ENCODE data around the gene TMEM59.
"Not testable (repeated sequence)": the region's sequence is repeated elsewhere in the genome, so short reads cannot be mapped to it uniquely, and the experiment has no call there.

TMEM59 gene

GRCh38 chr1:54010415-54011117, 42.4 kb downstream of the TMEM59 start:
- H3K9ac ChIP-seq (ENCODE audit: insufficient read length, low read depth), result no peak overlapping the region
- no peak for DNase-seq (ENCODE audit: low read depth, low spot score)
- H3K27me3 ChIP-seq (ENCODE audit: insufficient read depth, insufficient read length), result peaks cover 18% of the 10 kb centered on the region
- H3K4me1 ChIP-seq (ENCODE audit: insufficient read depth, insufficient read length), result no peaks in the 10 kb centered on the region
- TF ChIP-seq YY1 (IDR thresholded peaks at IDR 0.05; ENCODE audit: insufficient read depth, insufficient read length) (no peak), ZNF274 (IDR thresholded peaks at IDR 0.05; ENCODE audit: low read depth, low read length) (no peak), SUZ12 (IDR thresholded peaks at IDR 0.05; ENCODE audit: extremely low read depth, insufficient read depth, insufficient read length) (no peak)
- no peak overlapping the region for H3K4me3 ChIP-seq (ENCODE audit: insufficient read length, low read depth)
- no peaks in the 10 kb centered on the region; the same call in 1 of the 2 replicates for H3K9me3 ChIP-seq (ENCODE audit: insufficient read depth, low read length)
- H3K36me3 ChIP-seq (ENCODE audit: insufficient read depth, insufficient read length, low read length), result no peaks in the 10 kb centered on the region

GRCh38 chr1:54009406-54009805, 43.6 kb downstream of the TMEM59 start:
- H3K27me3 ChIP-seq (ENCODE audit: insufficient read depth, insufficient read length), result peaks cover 18% of the 10 kb centered on the region
- H3K4me1 ChIP-seq (ENCODE audit: insufficient read depth, insufficient read length), result no peaks in the 10 kb centered on the region
- no peak overlapping the region for H3K4me3 ChIP-seq (ENCODE audit: insufficient read length, low read depth)
- no peaks in the 10 kb centered on the region for H3K36me3 ChIP-seq (ENCODE audit: insufficient read depth, insufficient read length, low read length)
- no peak for DNase-seq (ENCODE audit: low read depth, low spot score)
- TF ChIP-seq SUZ12 (IDR thresholded peaks at IDR 0.05; ENCODE audit: extremely low read depth, insufficient read depth, insufficient read length) (no peak), YY1 (IDR thresholded peaks at IDR 0.05; ENCODE audit: insufficient read depth, insufficient read length) (no peak), ZNF274 (IDR thresholded peaks at IDR 0.05; ENCODE audit: low read depth, low read length) (no peak)
- H3K9me3 ChIP-seq (ENCODE audit: insufficient read depth, low read length), result peaks cover 9% of the 10 kb centered on the region; the same call in 1 of the 2 replicates
- no peak overlapping the region for H3K9ac ChIP-seq (ENCODE audit: insufficient read length, low read depth)

GRCh38 chr1:54008876-54009275, 44.1 kb downstream of the TMEM59 start:
- H3K4me1 ChIP-seq (ENCODE audit: insufficient read depth, insufficient read length), result no peaks in the 10 kb centered on the region
- peaks cover 18% of the 10 kb centered on the region for H3K27me3 ChIP-seq (ENCODE audit: insufficient read depth, insufficient read length)
- H3K36me3 ChIP-seq (ENCODE audit: insufficient read depth, insufficient read length, low read length), result no peaks in the 10 kb centered on the region
- no peak overlapping the region for H3K4me3 ChIP-seq (ENCODE audit: insufficient read length, low read depth)
- DNase-seq (ENCODE audit: low read depth, low spot score), result no peak
- no peak overlapping the region for H3K9ac ChIP-seq (ENCODE audit: insufficient read length, low read depth)
- H3K9me3 ChIP-seq (ENCODE audit: insufficient read depth, low read length), result peaks cover 13% of the 10 kb centered on the region; the same call in 1 of the 2 replicates
- no peak for TF ChIP-seq YY1 (IDR thresholded peaks at IDR 0.05; ENCODE audit: insufficient read depth, insufficient read length)
- no peak for TF ChIP-seq ZNF274 (IDR thresholded peaks at IDR 0.05; ENCODE audit: low read depth, low read length)
- no peak for TF ChIP-seq SUZ12 (IDR thresholded peaks at IDR 0.05; ENCODE audit: extremely low read depth, insufficient read depth, insufficient read length)

- H3K27me3 ChIP-seq (ENCODE audit: insufficient read depth, insufficient read length), result peaks cover 18% of the 10 kb centered on the region
- TF ChIP-seq SUZ12 (IDR thresholded peaks at IDR 0.05; ENCODE audit: extremely low read depth, insufficient read depth, insufficient read length) (no peak), YY1 (IDR thresholded peaks at IDR 0.05; ENCODE audit: insufficient read depth, insufficient read length) (no peak), ZNF274 (IDR thresholded peaks at IDR 0.05; ENCODE audit: low read depth, low read length) (no peak)
- peaks cover 13% of the 10 kb centered on the region; the same call in 1 of the 2 replicates for H3K9me3 ChIP-seq (ENCODE audit: insufficient read depth, low read length)
Observed at GRCh38 chr1:54007613-54008012, 45.4 kb downstream of the TMEM59 start.

GRCh38 chr1:54006508-54006907, 46.5 kb downstream of the TMEM59 start:
- Histone ChIP-seq H3K36me3 (ENCODE audit: insufficient read depth, insufficient read length, low read length) (no peaks in the 10 kb centered on the region), H3K4me3 (ENCODE audit: insufficient read length, low read depth) (no peak overlapping the region), H3K9ac (ENCODE audit: insufficient read length, low read depth) (no peak overlapping the region), H3K4me1 (ENCODE audit: insufficient read depth, insufficient read length) (peaks cover 3% of the 10 kb centered on the region), H3K27me3 (ENCODE audit: insufficient read depth, insufficient read length) (peaks cover 12% of the 10 kb centered on the region), H3K9me3 (ENCODE audit: insufficient read depth, low read length) (peaks cover 13% of the 10 kb centered on the region; the same call in 1 of the 2 replicates)
- DNase-seq (ENCODE audit: low read depth, low spot score), result no peak
- no peak for TF ChIP-seq SUZ12 (IDR thresholded peaks at IDR 0.05; ENCODE audit: extremely low read depth, insufficient read depth, insufficient read length)
- TF ChIP-seq YY1 (IDR thresholded peaks at IDR 0.05; ENCODE audit: insufficient read depth, insufficient read length), result no peak
- no peak for TF ChIP-seq ZNF274 (IDR thresholded peaks at IDR 0.05; ENCODE audit: low read depth, low read length)

More at GRCh38 chr1:54007613-54008012, 45.4 kb downstream of the TMEM59 start:
- H3K36me3 ChIP-seq (ENCODE audit: insufficient read depth, insufficient read length, low read length), result no peaks in the 10 kb centered on the region
- no peak for DNase-seq (ENCODE audit: low read depth, low spot score)
- peaks cover under 1% of the 10 kb centered on the region for H3K4me1 ChIP-seq (ENCODE audit: insufficient read depth, insufficient read length)
- H3K4me3 ChIP-seq (ENCODE audit: insufficient read length, low read depth), result no peak overlapping the region
- no peak overlapping the region for H3K9ac ChIP-seq (ENCODE audit: insufficient read length, low read depth)

GRCh38 chr1:54004481-54005049, 48.4 kb downstream of the TMEM59 start:
- no peaks in the 10 kb centered on the region for H3K36me3 ChIP-seq (ENCODE audit: insufficient read depth, insufficient read length, low read length)
- no peak for DNase-seq (ENCODE audit: low read depth, low spot score)
- no peak overlapping the region for H3K4me3 ChIP-seq (ENCODE audit: insufficient read length, low read depth)
- TF ChIP-seq YY1 (IDR thresholded peaks at IDR 0.05; ENCODE audit: insufficient read depth, insufficient read length) (no peak), ZNF274 (IDR thresholded peaks at IDR 0.05; ENCODE audit: low read depth, low read length) (no peak), SUZ12 (IDR thresholded peaks at IDR 0.05; ENCODE audit: extremely low read depth, insufficient read depth, insufficient read length) (no peak)
- peaks cover 13% of the 10 kb centered on the region; the same call in 1 of the 2 replicates for H3K9me3 ChIP-seq (ENCODE audit: insufficient read depth, low read length)
- peaks cover 3% of the 10 kb centered on the region for H3K4me1 ChIP-seq (ENCODE audit: insufficient read depth, insufficient read length)
- H3K9ac ChIP-seq (ENCODE audit: insufficient read length, low read depth), result no peak overlapping the region
- H3K27me3 ChIP-seq (ENCODE audit: insufficient read depth, insufficient read length), result no peaks in the 10 kb centered on the region

GRCh38 chr1:54003750-54004480, 49.1 kb downstream of the TMEM59 start:
- not testable (repeated sequence) for H3K36me3 ChIP-seq (ENCODE audit: insufficient read depth, insufficient read length, low read length); H3K4me3 ChIP-seq (ENCODE audit: insufficient read length, low read depth); H3K9ac ChIP-seq (ENCODE audit: insufficient read length, low read depth); DNase-seq (ENCODE audit: low read depth, low spot score); H3K27me3 ChIP-seq (ENCODE audit: insufficient read depth, insufficient read length); H3K4me1 ChIP-seq (ENCODE audit: insufficient read depth, insufficient read length)
- H3K9me3 ChIP-seq (ENCODE audit: insufficient read depth, low read length), result peaks cover 13% of the 10 kb centered on the region; the same call in 1 of the 2 replicates

All from NT2/D1 (cell line).